MM.1S (cell line): Measurements from ENCODE around the gene SLC2A1.

Source experiments
- EZH2 ChIP-seq: fragments of 300-600 bp; sonication (generic); optimal IDR thresholded peaks from 2 replicates; pipeline ENCODE3; 2017; ENCODE audit warnings: low read depth, mild to moderate bottlenecking, antibody characterized with exemption, low read length, mixed read lengths
- TF ChIP-seq, protein P1 (sequence below): fragments of 300-600 bp; sonication (generic); IDR thresholded peaks from 2 replicates; pipeline ENCODE4 v1.5.1; 2016; ENCODE audit warnings: antibody characterized with exemption, low read length, mixed read lengths

DNA sequence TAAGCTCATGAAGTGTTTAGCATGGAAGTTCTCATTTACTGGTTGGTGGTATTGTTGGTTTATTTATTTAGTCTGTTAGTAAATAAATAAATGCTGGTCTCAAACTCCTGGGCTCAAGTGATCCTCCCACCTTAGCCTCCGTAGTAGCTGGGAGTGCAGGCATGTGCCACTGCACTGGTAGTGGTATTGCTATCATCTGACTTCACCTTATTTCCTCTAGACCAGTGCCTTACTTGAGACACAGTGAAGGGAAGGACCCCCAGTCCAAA is 1.4 kb upstream of the SLC2A1 start:
- TF ChIP-seq, protein P1, sequence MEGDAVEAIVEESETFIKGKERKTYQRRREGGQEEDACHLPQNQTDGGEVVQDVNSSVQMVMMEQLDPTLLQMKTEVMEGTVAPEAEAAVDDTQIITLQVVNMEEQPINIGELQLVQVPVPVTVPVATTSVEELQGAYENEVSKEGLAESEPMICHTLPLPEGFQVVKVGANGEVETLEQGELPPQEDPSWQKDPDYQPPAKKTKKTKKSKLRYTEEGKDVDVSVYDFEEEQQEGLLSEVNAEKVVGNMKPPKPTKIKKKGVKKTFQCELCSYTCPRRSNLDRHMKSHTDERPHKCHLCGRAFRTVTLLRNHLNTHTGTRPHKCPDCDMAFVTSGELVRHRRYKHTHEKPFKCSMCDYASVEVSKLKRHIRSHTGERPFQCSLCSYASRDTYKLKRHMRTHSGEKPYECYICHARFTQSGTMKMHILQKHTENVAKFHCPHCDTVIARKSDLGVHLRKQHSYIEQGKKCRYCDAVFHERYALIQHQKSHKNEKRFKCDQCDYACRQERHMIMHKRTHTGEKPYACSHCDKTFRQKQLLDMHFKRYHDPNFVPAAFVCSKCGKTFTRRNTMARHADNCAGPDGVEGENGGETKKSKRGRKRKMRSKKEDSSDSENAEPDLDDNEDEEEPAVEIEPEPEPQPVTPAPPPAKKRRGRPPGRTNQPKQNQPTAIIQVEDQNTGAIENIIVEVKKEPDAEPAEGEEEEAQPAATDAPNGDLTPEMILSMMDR, result no peak
- TF ChIP-seq EZH2, result no peak
